Panc1 (cell line): ENCODE data around the gene FSD1L. TPM values are rescaled to one million over a fixed set of nuclear protein-coding genes. Genes with fewer than 3 reads are reported as not detected.

ENCODE experiments used
- ATAC-seq: fragments of 200-7000 bp; cut with Tn5 transposase; 2 replicates; pipeline ENCODE4 v1.9.1; 2020; ENCODE audit warnings: mild to moderate bottlenecking, moderate library complexity
- BruUV-seq: library from RNA; stranded (reverse); fragments of 400-500 nt; replicated peaks from 2 replicates; lab custom pipeline; 2021; lab: Mats Ljungman, UMichigan
- CTCF ChIA-PET: fragments of 300-600 bp; sonication (Branson Sonifier 250); formaldehyde crosslinking; loops from one replicate; lab custom pipeline; 2022; ENCODE audit warnings: antibody characterized with exemption; lab: Charles Lee
- POLR2A ChIA-PET: fragments of 300-600 bp; sonication (Branson Sonifier 250); formaldehyde crosslinking; loops from one replicate; lab custom pipeline; 2022; ENCODE audit warnings: antibody characterized with exemption; lab: Charles Lee
- DNase-seq: peaks from one replicate; pipeline ENCODE4 v3.0.0-alpha.2; 2010; ENCODE audit warnings: low read depth, low spot score
- H3K27ac ChIP-seq: 2 replicates; pipeline ENCODE4 v1.5.1; 2011; ENCODE audit warnings: mild to moderate bottlenecking, low read length, inconsistent platforms
- H3K27me3 ChIP-seq: fragments of 200-500 bp; sonication (Bioruptor generic); 2 replicates; pipeline ENCODE4 v1.6.0; 2014; ENCODE audit warnings: low read length, inconsistent platforms; ENCODE audit not compliant: control insufficient read depth, insufficient read depth
- H3K36me3 ChIP-seq: fragments of 200-500 bp; sonication (Bioruptor generic); 2 replicates; pipeline ENCODE4 v1.5.1; 2014; ENCODE audit warnings: inconsistent platforms, mild to moderate bottlenecking, low read length, moderate library complexity; ENCODE audit not compliant: control insufficient read depth, insufficient read depth
- H3K4me1 ChIP-seq: 2 replicates; pipeline ENCODE4 v1.5.1; 2011; ENCODE audit warnings: inconsistent platforms, mild to moderate bottlenecking, low read length, moderate library complexity; ENCODE audit not compliant: control insufficient read depth, insufficient read depth
- H3K4me3 ChIP-seq, 2 experiments: 2 replicates each; pipeline ENCODE4 v1.5.1; 2011 to 2012; ENCODE audit warnings: low read depth in 2 of 2, low read length in 2 of 2, mild to moderate bottlenecking in 2 of 2, inconsistent platforms in 1 of 2, moderate library complexity in 1 of 2
- H3K9me3 ChIP-seq: fragments of 200-500 bp; sonication (Bioruptor generic); 2 replicates; pipeline ENCODE4 v1.5.1; 2014; ENCODE audit warnings: low read depth, mild to moderate bottlenecking, inconsistent platforms, low read length, moderate library complexity; ENCODE audit not compliant: control insufficient read depth, insufficient read depth
- CTCF ChIP-seq: fragments of 450-650 bp; IDR thresholded peaks from 2 replicates; pipeline ENCODE4 v1.5.1; 2017; ENCODE audit warnings: mild to moderate bottlenecking
- POLR2AphosphoS5 ChIP-seq: IDR thresholded peaks from 2 replicates; pipeline ENCODE4 v1.6.1; 2012; ENCODE audit warnings: mild to moderate bottlenecking, low read depth, low read length, moderate library complexity
- REST ChIP-seq, 2 experiments: IDR thresholded peaks; 2 replicates each; pipeline ENCODE4 v1.6.1; 2011 to 2012; ENCODE audit warnings: low read depth in 2 of 2, control low read depth in 1 of 2, low read length in 1 of 2, mild to moderate bottlenecking in 1 of 2, moderate library complexity in 1 of 2; ENCODE audit not compliant: insufficient read depth in 1 of 2
- SIN3A ChIP-seq: IDR thresholded peaks from 2 replicates; pipeline ENCODE4 v1.6.1; 2012; ENCODE audit warnings: low read depth, mild to moderate bottlenecking, low read length, moderate library complexity, borderline replicate concordance; ENCODE audit not compliant: insufficient read depth
- TCF7L2 ChIP-seq: IDR thresholded peaks from 2 replicates; pipeline ENCODE4 v1.6.1; 2011; ENCODE audit warnings: mild to moderate bottlenecking, low read depth, low read length, inconsistent platforms
- in situ Hi-C: cut with HindIII; loops from 2 replicates; pipeline ENCODE4 v1.10.0; 2016; ENCODE audit warnings: low sequenced_read_pairs, low pct_unique_long_range_greater_than_20kb
- intact Hi-C: fragments of 100-400 bp; cut with micrococcal nuclease; formaldehyde crosslinking; loops from one replicate; pipeline ENCODE4 v1.10.0; 2022; ENCODE audit not compliant: unreplicated experiment
- total RNA-seq: library from RNA; stranded (reverse); gene quantifications from one replicate; pipeline ENCODE4 v1.2.1, GENCODE V29; 2021; ENCODE audit not compliant: unreplicated experiment

The FSD1L gene
- total RNA-seq, 1 experiment from 2014 or later: 5.1 TPM

- TF ChIP-seq CTCF: peak; percentile 58; the same call in 1 of the 2 replicates
- TF ChIP-seq POLR2AphosphoS5: no peak
- intact Hi-C loops: loop anchor here (2.0 to 10.0 kb wide), 5 partner anchors 171 to 635 kb away; partner anchors contain the start of gene SLC44A1
- ChIA-PET POLR2A (no interaction called here), CTCF (interaction anchor here (0.7 to 1.0 kb wide), 4 partner anchors 48 to 274 kb away, joined by 3 to 8 read pairs (median 4); no protein-coding TSS in a partner anchor)
- Histone ChIP-seq H3K4me1 (no peaks in the 10 kb centered on the region), H3K27me3 (no peaks in the 10 kb centered on the region), H3K36me3 (no peaks in the 10 kb centered on the region), H3K9me3 (no peaks in the 10 kb centered on the region), H3K4me3 (no peak overlapping the region), H3K27ac (no peak overlapping the region)
- in situ Hi-C loops: no loop called here
- no TSS peak for BruUV-seq
- ATAC-seq (no peak), DNase-seq (no peak)
Observed at GRCh38 chr9:105415662-105415980, 32.2 kb upstream of the FSD1L start.

GRCh38 chr9:105416840-105417239 is 31.0 kb upstream of the FSD1L start:
- intact Hi-C loops (loop anchor here (5.0 to 10.0 kb wide), 2 partner anchors 172 to 555 kb away; partner anchors contain the start of gene SLC44A1), in situ Hi-C loops (no loop called here)
- no peak for TF ChIP-seq POLR2AphosphoS5
- no peak for ATAC-seq
- ChIA-PET CTCF (no interaction called here), POLR2A (no interaction called here)
- no peak overlapping the region for H3K27ac ChIP-seq
- no peaks in the 10 kb centered on the region for H3K9me3 ChIP-seq
- H3K36me3 ChIP-seq: no peaks in the 10 kb centered on the region
- no TSS peak for BruUV-seq
- no peak for DNase-seq
- no peaks in the 10 kb centered on the region for H3K4me1 ChIP-seq
- no peak overlapping the region for H3K4me3 ChIP-seq
- H3K27me3 ChIP-seq: no peaks in the 10 kb centered on the region

GRCh38 chr9:105418588-105419500 is 29.0 kb upstream of the FSD1L start:
- no peak for DNase-seq
- H3K4me3 ChIP-seq: no peak overlapping the region
- intact Hi-C loops: loop anchor here (5.0 to 10.0 kb wide), 2 partner anchors 174 to 557 kb away; partner anchors contain the start of gene SLC44A1
- no peaks in the 10 kb centered on the region for H3K27me3 ChIP-seq
- H3K9me3 ChIP-seq: no peaks in the 10 kb centered on the region
- no TSS peak for BruUV-seq
- CTCF ChIA-PET: no interaction called here
- H3K36me3 ChIP-seq: no peaks in the 10 kb centered on the region
- POLR2A ChIA-PET: no interaction called here
- no peak overlapping the region for H3K27ac ChIP-seq
- H3K4me1 ChIP-seq: no peaks in the 10 kb centered on the region
- no peak for ATAC-seq
- in situ Hi-C loops: no loop called here
- TF ChIP-seq POLR2AphosphoS5: no peak
- no peak for TF ChIP-seq SIN3A
- TF ChIP-seq CTCF: no peak
- TF ChIP-seq REST (IDR thresholded peaks at IDR 0.05; ENCODE audit: insufficient read depth in 1 of 2, low read depth in 2 of 2, low read length in 1 of 2): no peak
- no peak for TF ChIP-seq TCF7L2
